NCI-H2171 treated with DMSO at 0.1 percent for 48 hours (cell line): Measurements from ENCODE around the gene HNRNPUL1.

ENCODE experiments used
- DNase-seq: peaks from one replicate; lab custom pipeline; 2025; lab: John Stamatoyannopoulos, UW

Gene HNRNPUL1

DNA sequence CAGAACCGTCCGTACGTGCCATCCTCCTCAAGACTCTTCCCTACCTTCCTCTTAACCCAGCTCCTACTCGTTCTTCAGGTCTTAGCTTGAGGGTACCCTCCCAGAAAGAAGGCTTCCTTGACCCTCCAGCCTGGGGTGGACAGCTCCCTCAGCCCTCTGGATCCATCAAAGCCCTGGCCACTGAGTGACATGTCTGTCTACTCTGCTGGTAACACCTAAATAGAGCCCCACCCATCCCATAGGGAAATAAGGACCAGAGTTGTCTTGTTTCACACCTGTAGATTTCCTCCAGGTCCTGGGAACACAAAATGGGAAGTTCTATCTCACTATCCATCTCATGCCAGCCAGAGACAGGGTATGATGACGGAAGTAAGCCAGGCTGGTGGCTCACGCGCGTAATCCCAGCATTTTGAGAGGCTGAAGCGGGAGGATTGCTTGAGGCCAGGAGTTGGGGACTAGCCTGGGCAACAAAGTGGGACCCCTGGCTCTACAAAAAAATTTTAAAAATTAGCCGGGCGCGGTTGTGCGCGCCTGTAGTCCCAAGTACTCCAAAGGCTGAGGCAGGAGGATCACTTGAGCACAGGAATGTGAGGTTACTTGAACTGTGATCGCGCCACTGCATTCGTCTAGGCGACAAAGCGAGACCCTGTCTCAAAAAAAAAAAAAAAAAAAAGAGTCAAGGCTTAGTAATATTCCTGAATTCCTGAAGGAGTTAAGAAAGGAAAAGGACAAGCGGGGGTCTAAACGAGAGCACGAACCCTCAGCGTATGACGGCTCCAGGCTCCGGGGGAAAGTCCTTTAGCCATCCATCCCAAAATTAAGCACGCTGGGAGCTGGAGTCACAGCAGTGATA, 45.2 kb downstream of the HNRNPUL1 start:
- no peak for DNase-seq

DNA sequence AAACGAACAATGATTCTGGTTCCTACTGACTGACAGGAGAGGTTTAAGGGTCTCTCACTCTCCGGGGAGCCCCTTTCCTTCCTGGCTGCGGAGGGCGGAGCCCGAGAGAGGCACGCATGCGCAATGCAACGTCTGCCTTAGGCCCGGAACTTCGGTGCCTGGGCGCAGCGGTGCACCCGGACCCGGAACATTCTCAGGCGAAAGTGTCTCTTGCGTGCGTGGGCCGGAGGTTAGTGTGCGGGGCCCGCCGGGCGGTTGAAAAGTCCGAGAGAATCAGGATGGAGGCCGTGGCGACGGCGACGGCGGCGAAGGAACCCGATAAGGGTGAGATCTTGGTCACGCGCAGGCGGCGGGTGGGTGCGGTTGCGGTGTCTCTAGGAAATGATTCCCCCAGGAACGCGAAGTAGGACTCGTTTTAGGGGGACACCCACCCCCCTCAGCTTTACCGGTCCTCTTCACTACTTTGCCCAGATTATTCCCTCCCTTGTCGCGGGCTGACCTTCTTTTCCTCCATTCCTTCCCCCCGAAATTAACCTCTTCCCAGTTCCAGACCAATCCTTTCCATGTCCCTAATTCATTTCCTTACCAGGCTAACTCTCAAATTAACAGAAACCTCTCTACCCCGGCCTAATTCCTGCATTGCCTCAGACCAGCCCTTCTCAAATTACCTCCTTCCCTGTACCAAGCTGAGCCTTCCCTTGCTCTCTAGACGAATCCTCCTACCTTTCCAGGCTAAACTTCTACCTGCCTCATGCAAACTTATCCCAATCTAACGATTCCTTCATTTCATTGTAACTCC, 46.1 kb downstream of the HNRNPUL1 start, which contains the start of gene CCDC97:
Gene CCDC97, plus strand, starts transcription at position 140 of the 799 bp plus-strand sequence. Its CDS starts 139 bp downstream, at position 279.
- peak; percentile 93 for DNase-seq

DNA sequence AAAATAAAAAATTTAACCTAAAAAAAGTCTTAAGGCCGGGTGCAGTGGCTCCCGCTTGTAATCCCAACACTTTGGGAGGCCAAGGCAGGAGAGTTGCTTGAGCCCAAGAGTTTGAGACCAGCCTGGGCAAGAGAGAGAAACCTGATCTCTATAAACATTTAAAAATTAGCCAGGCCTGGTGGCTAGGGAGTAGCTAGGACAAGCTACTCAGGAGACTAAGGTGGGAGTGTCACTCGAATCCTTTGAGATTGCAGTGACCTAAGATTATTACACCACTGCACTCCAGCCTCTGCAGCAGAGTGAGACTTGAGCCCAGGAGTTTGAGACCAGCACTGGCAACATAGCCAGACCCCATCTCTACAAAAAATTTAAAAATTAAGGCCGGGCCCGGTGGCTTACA, 46.9 kb downstream of the HNRNPUL1 start:
- DNase-seq, result no peak

- no peak for DNase-seq
These were observed 47.4 kb downstream of the HNRNPUL1 start for GRCh38 chr19:41311613-41312012.

DNA sequence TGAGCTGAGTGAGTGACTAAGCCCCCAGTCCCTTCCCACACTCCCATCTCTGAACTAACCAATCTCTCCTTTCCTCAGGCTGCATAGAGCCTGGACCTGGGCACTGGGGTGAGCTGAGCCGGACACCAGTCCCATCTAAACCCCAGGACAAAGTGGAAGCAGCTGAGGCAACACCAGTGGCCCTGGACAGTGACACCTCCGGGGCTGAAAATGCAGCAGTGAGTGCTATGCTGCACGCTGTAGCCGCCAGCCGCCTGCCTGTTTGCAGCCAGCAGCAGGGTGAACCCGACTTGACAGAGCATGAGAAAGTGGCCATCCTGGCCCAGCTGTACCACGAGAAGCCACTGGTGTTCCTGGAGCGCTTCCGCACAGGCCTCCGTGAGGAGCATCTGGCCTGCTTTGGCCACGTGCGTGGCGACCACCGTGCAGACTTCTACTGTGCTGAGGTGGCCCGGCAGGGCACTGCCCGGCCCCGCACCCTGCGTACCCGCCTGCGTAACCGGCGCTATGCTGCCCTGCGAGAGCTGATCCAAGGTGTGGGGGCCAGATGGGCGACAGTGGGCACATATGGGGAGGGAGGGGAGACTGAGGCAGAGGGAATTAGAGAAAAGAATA, 52.2 kb downstream of the HNRNPUL1 start:
- DNase-seq, result no peak

GRCh38 chr19:41318696-41319499, 54.7 kb downstream of the HNRNPUL1 start:
- no peak for DNase-seq

DNA sequence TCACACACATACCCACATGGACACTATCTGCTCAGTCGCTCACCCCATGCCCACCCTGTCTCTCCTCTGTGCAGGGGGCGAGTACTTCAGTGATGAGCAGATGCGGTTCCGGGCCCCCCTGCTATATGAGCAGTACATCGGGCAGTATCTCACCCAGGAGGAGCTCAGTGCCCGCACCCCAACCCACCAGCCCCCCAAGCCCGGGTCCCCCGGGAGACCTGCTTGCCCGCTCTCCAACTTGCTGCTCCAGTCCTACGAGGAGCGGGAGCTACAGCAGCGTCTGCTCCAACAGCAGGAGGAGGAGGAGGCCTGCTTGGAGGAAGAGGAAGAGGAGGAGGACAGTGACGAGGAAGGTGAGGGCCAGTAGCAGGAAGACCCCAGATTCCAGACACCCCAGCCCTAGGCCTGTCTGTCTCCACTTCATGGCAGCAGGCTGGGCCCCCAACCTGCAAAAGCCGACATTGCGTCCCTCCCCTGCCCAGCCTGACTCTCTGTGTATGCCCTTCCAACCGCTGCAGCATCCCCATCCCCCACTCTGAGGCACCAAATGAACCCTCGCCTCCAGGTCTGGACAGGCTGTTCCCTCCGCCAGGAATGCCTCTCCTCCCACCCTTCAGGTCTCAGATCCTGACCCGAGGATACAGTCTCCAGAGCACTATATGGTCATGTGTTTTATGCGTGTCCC, 55.5 kb downstream of the HNRNPUL1 start:
- DNase-seq, result no peak

- no peak for DNase-seq
These were observed 56.0 kb downstream of the HNRNPUL1 start for GRCh38 chr19:41320185-41320518.

- no peak for DNase-seq
These were observed 56.4 kb downstream of the HNRNPUL1 start for GRCh38 chr19:41320568-41320967.

GRCh38 chr19:41321204-41321599, 57.0 kb downstream of the HNRNPUL1 start:
- DNase-seq, result no peak

- no peak for DNase-seq
These were observed 57.6 kb downstream of the HNRNPUL1 start for GRCh38 chr19:41321600-41322270.

DNA sequence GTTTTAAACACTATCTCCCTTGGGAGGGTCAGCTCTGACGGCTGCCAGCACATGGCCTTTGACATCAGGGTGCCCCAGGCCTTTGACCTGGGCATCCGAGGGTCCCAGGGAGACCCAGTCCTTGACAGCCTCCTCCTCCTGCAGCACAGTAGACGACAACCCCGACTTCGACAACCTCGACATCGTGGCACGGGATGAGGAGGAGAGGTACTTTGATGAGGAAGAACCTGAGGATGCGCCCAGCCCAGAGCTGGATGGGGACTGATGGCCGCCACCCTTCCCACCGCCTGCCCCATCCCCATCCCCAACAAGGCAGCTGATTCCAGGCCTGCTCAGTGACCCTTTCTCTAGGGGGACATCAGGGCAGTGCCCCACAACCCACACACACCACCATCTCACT, 58.3 kb downstream of the HNRNPUL1 start:
- DNase-seq, result no peak

DNA sequence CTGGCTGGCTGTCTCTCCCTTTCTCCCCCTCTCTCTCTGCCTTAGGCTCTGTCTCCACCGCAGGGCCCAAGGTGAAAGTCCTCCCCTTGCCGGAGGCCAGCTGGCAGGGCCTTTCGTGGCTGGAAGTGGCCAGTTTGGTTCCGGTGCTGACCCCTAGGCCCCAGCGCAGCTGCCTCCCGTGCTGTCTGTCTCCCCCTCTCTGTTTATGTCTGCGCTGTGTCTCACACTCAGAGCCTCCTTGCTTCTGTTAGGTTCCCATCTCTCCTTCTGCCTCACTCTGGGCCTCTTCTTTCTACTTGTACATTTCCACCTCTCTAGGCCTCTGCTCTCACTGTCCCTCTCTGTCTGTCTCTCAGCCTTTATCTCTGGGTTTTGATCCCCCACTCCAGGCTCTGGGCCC, 58.9 kb downstream of the HNRNPUL1 start:
- no peak for DNase-seq

- DNase-seq, result peak; percentile 16
These were observed 59.4 kb downstream of the HNRNPUL1 start for GRCh38 chr19:41323430-41324125.

- no peak for DNase-seq
These were observed 60.1 kb downstream of the HNRNPUL1 start for GRCh38 chr19:41324231-41324702.

DNA sequence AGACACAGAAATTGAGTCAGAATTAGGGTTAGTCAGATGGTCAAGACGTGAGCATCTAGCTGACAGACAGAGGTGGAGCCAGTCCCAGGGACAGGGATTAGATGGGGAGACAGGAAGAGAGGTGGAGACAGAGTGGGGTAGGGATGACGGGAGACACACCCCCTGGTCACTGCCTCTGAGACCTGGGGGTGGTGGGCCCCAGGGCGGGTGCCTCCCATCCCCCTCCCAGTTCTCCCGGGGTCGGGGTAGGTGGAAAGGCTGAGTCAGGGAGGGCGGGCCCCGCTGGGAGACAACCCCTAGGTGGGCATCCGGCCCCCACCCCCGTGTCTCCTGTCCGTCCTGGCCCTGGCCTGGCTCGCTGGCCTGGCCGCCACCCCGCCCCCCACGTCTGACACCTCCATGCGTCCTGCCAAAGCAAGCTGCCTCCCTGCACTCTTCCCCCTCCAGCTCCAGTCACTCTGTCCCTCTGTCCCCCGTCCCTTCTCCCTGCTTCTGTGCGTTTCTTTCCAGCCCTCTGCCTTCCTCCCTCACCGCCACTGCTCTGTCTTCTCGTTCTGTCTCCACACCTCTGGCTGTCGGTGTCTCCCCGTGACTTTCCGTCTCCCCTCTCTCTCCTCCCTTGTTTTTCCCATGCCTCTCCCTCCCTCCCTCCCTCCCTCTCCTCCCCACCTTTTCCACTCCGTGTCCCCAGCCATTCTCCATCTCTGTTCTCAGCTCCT, 60.9 kb downstream of the HNRNPUL1 start:
- DNase-seq, result no peak

GRCh38 chr19:41325640-41325946, 61.4 kb downstream of the HNRNPUL1 start:
- DNase-seq, result no peak

DNA sequence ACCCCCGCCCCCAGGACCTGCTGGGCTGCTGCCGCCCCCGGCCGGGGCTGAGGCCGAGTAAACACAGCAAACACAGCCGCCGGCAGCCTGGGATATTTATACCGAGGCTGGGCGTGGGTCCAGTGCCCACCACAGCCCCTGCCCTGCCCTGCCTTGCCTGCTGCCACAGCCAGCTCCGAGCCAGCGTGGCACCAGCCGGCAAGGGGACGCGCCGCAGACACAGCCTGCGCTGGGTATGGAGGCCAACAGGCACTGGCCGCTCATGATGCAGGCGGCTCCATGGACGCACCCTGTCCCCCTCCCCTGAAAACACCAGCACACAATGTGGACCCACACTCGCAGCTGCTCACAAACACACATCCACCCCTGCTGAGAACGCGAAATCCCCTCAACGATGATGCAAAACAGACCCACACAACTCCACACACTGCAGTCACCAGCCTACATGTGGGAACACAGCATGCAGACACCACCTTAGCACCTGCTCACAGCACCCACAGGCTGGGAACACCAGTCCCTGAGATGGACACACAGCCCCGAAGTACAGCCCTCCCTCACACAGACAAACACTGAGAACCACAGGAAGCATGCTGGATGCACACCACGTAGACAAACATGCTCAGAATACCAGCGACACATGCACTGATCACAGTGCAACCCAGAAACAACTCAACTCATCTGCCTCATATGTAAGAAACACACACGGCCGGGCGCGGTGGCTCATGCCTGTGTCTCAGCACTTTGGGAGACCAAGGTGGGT, 62.0 kb downstream of the HNRNPUL1 start:
- no peak for DNase-seq

GRCh38 chr19:41327076-41327575, 63.0 kb downstream of the HNRNPUL1 start:
- no peak for DNase-seq
